Measurements from ENCODE around the gene MNAT1.
"Not testable (repeated sequence)": the region's sequence is repeated elsewhere in the genome, so short reads cannot be mapped to it uniquely, and the experiment has no call there.

Gene MNAT1

DNA sequence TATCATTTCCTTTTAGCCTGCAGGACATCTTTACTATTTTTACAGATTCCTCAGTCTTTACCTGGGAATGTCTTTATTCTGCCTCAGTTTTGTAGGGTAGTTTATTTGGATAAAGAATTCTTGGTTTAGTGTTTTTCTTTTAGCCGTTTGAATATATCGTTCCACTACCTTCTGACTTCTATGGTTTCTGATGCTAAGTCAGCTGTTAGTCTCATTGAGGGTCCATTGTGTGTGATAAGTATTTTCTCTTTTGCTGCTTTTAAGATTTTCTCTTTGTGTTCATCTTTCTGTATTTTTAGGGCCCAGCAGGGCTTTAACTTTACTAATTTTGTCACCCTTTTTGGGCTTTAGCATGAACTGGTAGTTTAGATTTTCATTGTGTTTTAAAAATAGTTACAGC lies 113.5 kb downstream of the MNAT1 start:
- TF ChIP-seq, protein P1, sequence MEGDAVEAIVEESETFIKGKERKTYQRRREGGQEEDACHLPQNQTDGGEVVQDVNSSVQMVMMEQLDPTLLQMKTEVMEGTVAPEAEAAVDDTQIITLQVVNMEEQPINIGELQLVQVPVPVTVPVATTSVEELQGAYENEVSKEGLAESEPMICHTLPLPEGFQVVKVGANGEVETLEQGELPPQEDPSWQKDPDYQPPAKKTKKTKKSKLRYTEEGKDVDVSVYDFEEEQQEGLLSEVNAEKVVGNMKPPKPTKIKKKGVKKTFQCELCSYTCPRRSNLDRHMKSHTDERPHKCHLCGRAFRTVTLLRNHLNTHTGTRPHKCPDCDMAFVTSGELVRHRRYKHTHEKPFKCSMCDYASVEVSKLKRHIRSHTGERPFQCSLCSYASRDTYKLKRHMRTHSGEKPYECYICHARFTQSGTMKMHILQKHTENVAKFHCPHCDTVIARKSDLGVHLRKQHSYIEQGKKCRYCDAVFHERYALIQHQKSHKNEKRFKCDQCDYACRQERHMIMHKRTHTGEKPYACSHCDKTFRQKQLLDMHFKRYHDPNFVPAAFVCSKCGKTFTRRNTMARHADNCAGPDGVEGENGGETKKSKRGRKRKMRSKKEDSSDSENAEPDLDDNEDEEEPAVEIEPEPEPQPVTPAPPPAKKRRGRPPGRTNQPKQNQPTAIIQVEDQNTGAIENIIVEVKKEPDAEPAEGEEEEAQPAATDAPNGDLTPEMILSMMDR (IDR thresholded peaks at IDR 0.05; ENCODE audit: low read depth, low read length, poor library complexity, severe bottlenecking), result no peak
- no peak for TF ChIP-seq EZH2phosphoT487 (IDR thresholded peaks at IDR 0.05; ENCODE audit: borderline replicate concordance, low read length)
- H3K9me3 ChIP-seq (ENCODE audit: control insufficient read depth, insufficient read depth, low read length), result peaks cover 8% of the 10 kb centered on the region
- H3K4me2 ChIP-seq (ENCODE audit: low read length), result no peak overlapping the region
- no peaks in the 10 kb centered on the region for H3K9me2 ChIP-seq (replicated peaks; ENCODE audit: control insufficient read depth, low read length)
- no peak overlapping the region for H3K27ac ChIP-seq (ENCODE audit: low read depth, low read length)
- no peak overlapping the region for H3K4me3 ChIP-seq (ENCODE audit: low read length)
- H3F3A ChIP-seq (ENCODE audit: control insufficient read depth, insufficient read depth), result peaks cover 14% of the 10 kb centered on the region
- no peaks in the 10 kb centered on the region for H3K27me3 ChIP-seq (ENCODE audit: control insufficient read depth, low read length)
- H3K4me1 ChIP-seq (ENCODE audit: control insufficient read depth, low read length), result peaks cover 31% of the 10 kb centered on the region
- peaks cover 45% of the 10 kb centered on the region for H3K36me3 ChIP-seq (ENCODE audit: control insufficient read depth, low read length)
- H3K79me2 ChIP-seq (ENCODE audit: control insufficient read depth, low read length), result 0 out of 2 replicates have a peak, but pooled peaks cover 4% of the 10 kb centered on the region
- H4K20me1 ChIP-seq (ENCODE audit: control insufficient read depth, insufficient read depth, low read depth, low read length), result no peaks in the 10 kb centered on the region

DNA sequence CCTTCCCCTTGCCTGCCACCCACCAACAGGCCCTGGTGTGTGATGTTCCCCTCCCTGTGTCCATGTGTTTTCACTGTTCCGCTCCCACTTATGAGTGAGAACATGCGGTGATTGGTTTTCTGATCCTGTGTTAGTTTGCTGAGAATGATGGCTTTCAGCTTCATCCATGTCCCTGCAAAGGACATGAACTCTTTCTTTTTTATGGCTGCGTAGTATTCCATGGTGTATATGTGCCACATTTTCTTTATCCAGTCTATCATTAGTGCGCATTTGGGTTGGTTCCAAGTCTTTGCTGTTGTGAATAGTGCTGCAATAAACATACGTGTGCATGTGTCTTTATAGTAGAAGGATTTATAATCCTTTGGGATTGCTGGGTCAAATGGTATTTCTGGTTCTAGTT lies 117.1 kb downstream of the MNAT1 start:
- not testable (repeated sequence) for H4K20me1 ChIP-seq (ENCODE audit: control insufficient read depth, insufficient read depth, low read depth, low read length); H3K4me3 ChIP-seq (ENCODE audit: low read length); H3K9me2 ChIP-seq (replicated peaks; ENCODE audit: control insufficient read depth, low read length); H3K27ac ChIP-seq (ENCODE audit: low read depth, low read length); H3F3A ChIP-seq (ENCODE audit: control insufficient read depth, insufficient read depth); H3K9me3 ChIP-seq (ENCODE audit: control insufficient read depth, insufficient read depth, low read length); H3K4me2 ChIP-seq (ENCODE audit: low read length); H3K4me1 ChIP-seq (ENCODE audit: control insufficient read depth, low read length); H3K27me3 ChIP-seq (ENCODE audit: control insufficient read depth, low read length); H3K79me2 ChIP-seq (ENCODE audit: control insufficient read depth, low read length)
- H3K36me3 ChIP-seq (ENCODE audit: control insufficient read depth, low read length), result peaks cover 41% of the 10 kb centered on the region

DNA sequence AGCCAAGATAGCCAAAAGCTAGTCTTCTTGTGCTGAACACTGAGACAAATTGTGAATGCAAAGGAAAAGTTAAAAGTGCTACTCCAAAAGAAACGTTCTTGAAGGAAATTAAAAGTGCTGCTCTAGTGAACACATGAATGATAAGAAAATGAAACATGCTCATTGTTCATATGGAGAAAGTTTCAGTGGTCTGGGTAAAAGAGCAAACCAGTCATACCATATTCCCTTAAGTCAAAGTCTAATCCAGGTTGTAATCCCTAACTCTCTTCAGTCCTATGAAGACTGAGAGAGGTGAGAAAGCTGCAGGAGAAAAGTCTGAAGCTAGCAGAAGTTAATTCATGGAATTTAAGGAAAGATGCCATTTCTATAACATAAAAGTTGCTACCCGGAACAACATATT lies 121.5 kb downstream of the MNAT1 start:
- no peaks in the 10 kb centered on the region for H3K79me2 ChIP-seq (ENCODE audit: control insufficient read depth, low read length)
- no peaks in the 10 kb centered on the region for H3K4me1 ChIP-seq (ENCODE audit: control insufficient read depth, low read length)
- no peak for TF ChIP-seq EZH2phosphoT487 (IDR thresholded peaks at IDR 0.05; ENCODE audit: borderline replicate concordance, low read length)
- TF ChIP-seq, protein P1 (IDR thresholded peaks at IDR 0.05; ENCODE audit: low read depth, low read length, poor library complexity, severe bottlenecking), result no peak
- no peaks in the 10 kb centered on the region for H3K9me2 ChIP-seq (replicated peaks; ENCODE audit: control insufficient read depth, low read length)
- no peak overlapping the region for H3K27ac ChIP-seq (ENCODE audit: low read depth, low read length)
- no peaks in the 10 kb centered on the region for H4K20me1 ChIP-seq (ENCODE audit: control insufficient read depth, insufficient read depth, low read depth, low read length)
- no peak overlapping the region for H3K4me3 ChIP-seq (ENCODE audit: low read length)
- H3K36me3 ChIP-seq (ENCODE audit: control insufficient read depth, low read length), result no peaks in the 10 kb centered on the region; the same call in 1 of the 2 replicates
- no peaks in the 10 kb centered on the region for H3F3A ChIP-seq (ENCODE audit: control insufficient read depth, insufficient read depth)
- H3K9me3 ChIP-seq (ENCODE audit: control insufficient read depth, insufficient read depth, low read length), result no peaks in the 10 kb centered on the region
- no peaks in the 10 kb centered on the region for H3K27me3 ChIP-seq (ENCODE audit: control insufficient read depth, low read length)
- no peak overlapping the region for H3K4me2 ChIP-seq (ENCODE audit: low read length)

DNA sequence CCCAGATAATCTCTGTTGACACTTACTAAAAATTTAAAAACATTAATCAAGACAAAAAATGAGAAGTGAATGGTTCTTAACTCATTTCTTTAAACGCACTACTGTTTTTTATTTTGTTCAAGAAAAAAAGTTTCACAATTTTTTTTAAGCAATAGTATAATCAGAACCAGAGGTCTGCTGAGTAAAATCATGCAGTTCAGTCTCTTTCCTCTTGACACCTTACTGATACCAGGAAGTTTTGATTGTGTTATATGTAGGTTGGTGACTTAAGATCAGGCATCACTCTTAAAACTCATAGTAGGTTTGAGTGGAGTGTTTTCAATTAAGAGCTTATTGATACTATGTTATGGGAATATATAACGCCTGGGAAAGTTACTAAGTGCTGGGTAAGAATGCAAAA lies 125.0 kb downstream of the MNAT1 start:
- Histone ChIP-seq H3F3A (ENCODE audit: control insufficient read depth, insufficient read depth) (no peaks in the 10 kb centered on the region), H3K4me2 (ENCODE audit: low read length) (no peak overlapping the region), H3K79me2 (ENCODE audit: control insufficient read depth, low read length) (no peaks in the 10 kb centered on the region), H3K9me3 (ENCODE audit: control insufficient read depth, insufficient read depth, low read length) (no peaks in the 10 kb centered on the region), H3K36me3 (ENCODE audit: control insufficient read depth, low read length) (no peaks in the 10 kb centered on the region; the same call in 1 of the 2 replicates), H3K4me1 (ENCODE audit: control insufficient read depth, low read length) (no peaks in the 10 kb centered on the region), H3K9me2 (replicated peaks; ENCODE audit: control insufficient read depth, low read length) (no peaks in the 10 kb centered on the region), H3K4me3 (ENCODE audit: low read length) (no peak overlapping the region), H3K27me3 (ENCODE audit: control insufficient read depth, low read length) (no peaks in the 10 kb centered on the region), H4K20me1 (ENCODE audit: control insufficient read depth, insufficient read depth, low read depth, low read length) (no peaks in the 10 kb centered on the region), H3K27ac (ENCODE audit: low read depth, low read length) (no peak overlapping the region)
- TF ChIP-seq, protein P1 (IDR thresholded peaks at IDR 0.05; ENCODE audit: low read depth, low read length, poor library complexity, severe bottlenecking), result no peak
- TF ChIP-seq EZH2phosphoT487 (IDR thresholded peaks at IDR 0.05; ENCODE audit: borderline replicate concordance, low read length), result no peak
